ENCODE measurements around the gene PPP1CB.

- TF ChIP-seq CTCF (IDR thresholded peaks at IDR 0.05) (no peak), POLR2A (IDR thresholded peaks at IDR 0.05) (no peak), EP300 (IDR thresholded peaks at IDR 0.05) (no peak)
Measured at GRCh38 chr2:28824870-28825269, 73.2 kb downstream of the PPP1CB start.
